ENCODE results near the gene UGT2B7. TPM values are rescaled to one million over a fixed set of nuclear protein-coding genes. Genes with fewer than 3 reads are reported as not detected.
"Not testable (repeated sequence)": the region's sequence is repeated elsewhere in the genome, so short reads cannot be mapped to it uniquely, and the experiment has no call there.

UGT2B7 gene
- total RNA-seq, 1 experiment from 2014 or later, result not detected

DNA sequence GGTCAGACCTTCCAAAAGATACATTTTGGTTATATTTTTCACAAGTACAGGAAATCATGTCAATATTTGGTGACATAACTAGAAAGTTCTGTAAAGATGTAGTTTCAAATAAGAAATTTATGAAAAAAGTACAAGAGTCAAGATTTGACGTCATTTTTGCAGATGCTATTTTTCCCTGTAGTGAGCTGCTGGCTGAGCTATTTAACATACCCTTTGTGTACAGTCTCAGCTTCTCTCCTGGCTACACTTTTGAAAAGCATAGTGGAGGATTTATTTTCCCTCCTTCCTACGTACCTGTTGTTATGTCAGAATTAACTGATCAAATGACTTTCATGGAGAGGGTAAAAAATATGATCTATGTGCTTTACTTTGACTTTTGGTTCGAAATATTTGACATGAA, 536 bp downstream of the UGT2B7 start:
- Mint-ChIP-seq H3K27ac (ENCODE audit: low read depth, unreplicated experiment) (peak overlapping the region; percentile 80), H3K9me3 (ENCODE audit: unreplicated experiment) (no peaks in the 10 kb centered on the region), H3K4me3 (ENCODE audit: unreplicated experiment) (no peak overlapping the region), H3K36me3 (ENCODE audit: insufficient read depth, unreplicated experiment) (peaks cover 6% of the 10 kb centered on the region), H3K27me3 (ENCODE audit: insufficient read depth, unreplicated experiment) (no peaks in the 10 kb centered on the region), H3K4me1 (ENCODE audit: insufficient read depth, unreplicated experiment) (peaks cover 25% of the 10 kb centered on the region)
- ChIA-PET POLR2A (interaction anchor here (1.8 kb wide), 1 partner anchor 41 kb away, joined by 4 read pairs; no protein-coding TSS in a partner anchor), CTCF (interaction anchor here (0.6 kb wide), 1 partner anchor 39 kb away, joined by 3 read pairs; no protein-coding TSS in a partner anchor)
- no TSS peak for BruUV-seq (replicated peaks)
- TF ChIP-seq, protein P1, sequence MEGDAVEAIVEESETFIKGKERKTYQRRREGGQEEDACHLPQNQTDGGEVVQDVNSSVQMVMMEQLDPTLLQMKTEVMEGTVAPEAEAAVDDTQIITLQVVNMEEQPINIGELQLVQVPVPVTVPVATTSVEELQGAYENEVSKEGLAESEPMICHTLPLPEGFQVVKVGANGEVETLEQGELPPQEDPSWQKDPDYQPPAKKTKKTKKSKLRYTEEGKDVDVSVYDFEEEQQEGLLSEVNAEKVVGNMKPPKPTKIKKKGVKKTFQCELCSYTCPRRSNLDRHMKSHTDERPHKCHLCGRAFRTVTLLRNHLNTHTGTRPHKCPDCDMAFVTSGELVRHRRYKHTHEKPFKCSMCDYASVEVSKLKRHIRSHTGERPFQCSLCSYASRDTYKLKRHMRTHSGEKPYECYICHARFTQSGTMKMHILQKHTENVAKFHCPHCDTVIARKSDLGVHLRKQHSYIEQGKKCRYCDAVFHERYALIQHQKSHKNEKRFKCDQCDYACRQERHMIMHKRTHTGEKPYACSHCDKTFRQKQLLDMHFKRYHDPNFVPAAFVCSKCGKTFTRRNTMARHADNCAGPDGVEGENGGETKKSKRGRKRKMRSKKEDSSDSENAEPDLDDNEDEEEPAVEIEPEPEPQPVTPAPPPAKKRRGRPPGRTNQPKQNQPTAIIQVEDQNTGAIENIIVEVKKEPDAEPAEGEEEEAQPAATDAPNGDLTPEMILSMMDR (IDR thresholded peaks at IDR 0.05; ENCODE audit: unreplicated experiment), result no peak
- DNase-seq (ENCODE audit: unreplicated experiment), result no peak
- intact Hi-C loops (cut with micrococcal nuclease), result no loop called here

DNA sequence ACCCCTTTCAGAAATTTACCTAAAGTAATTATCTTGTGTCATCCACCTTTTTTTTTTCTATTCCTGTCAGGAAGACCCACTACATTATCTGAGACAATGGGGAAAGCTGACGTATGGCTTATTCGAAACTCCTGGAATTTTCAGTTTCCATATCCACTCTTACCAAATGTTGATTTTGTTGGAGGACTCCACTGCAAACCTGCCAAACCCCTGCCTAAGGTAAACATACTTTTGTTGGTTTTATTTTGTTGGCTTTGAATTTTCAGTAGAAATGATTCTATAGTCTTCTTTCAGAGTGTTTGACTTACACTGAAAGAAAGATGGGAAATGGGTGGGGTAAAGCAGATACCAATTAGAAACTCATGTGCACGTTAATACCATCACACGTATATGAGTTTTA, 2.2 kb downstream of the UGT2B7 start:
- intact Hi-C loops (cut with micrococcal nuclease), result no loop called here
- BruUV-seq (replicated peaks), result no TSS peak
- H3K4me3 Mint-ChIP-seq (ENCODE audit: unreplicated experiment), result no peak overlapping the region
- TF ChIP-seq, protein P1 (IDR thresholded peaks at IDR 0.05; ENCODE audit: unreplicated experiment), result no peak
- peaks cover 25% of the 10 kb centered on the region for H3K4me1 Mint-ChIP-seq (ENCODE audit: insufficient read depth, unreplicated experiment)
- POLR2A ChIA-PET, result interaction anchor here (1.8 kb wide), 1 partner anchor 43 kb away, joined by 4 read pairs; no protein-coding TSS in a partner anchor
- H3K36me3 Mint-ChIP-seq (ENCODE audit: insufficient read depth, unreplicated experiment), result peaks cover 6% of the 10 kb centered on the region
- peak overlapping the region; percentile 28 for H3K27ac Mint-ChIP-seq (ENCODE audit: low read depth, unreplicated experiment)
- H3K9me3 Mint-ChIP-seq (ENCODE audit: unreplicated experiment), result no peaks in the 10 kb centered on the region
- DNase-seq (ENCODE audit: unreplicated experiment), result peak; percentile 46
- CTCF ChIA-PET, result interaction anchor here (0.6 to 0.7 kb wide), 2 partner anchors 61 to 388 kb away, joined by 3 to 5 read pairs; no protein-coding TSS in a partner anchor
- no peaks in the 10 kb centered on the region for H3K27me3 Mint-ChIP-seq (ENCODE audit: insufficient read depth, unreplicated experiment)

DNA sequence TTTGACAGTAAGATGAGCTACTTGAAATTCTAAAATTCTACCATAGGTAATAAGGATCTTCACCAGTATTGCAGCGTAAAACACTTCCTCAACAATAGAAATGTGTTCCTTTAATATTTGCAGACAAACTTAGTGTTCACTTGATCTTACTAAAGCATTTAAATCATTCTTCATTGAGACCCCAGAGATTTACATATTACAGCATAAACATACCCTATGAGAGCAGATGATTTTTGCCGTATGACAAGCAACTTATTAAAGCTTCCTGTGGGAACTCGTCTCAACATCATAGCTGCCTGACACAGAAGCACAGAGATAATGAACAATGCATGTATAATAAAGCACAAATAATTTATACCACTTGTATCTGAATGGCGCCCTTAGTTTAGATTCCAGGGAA, 3.6 kb downstream of the UGT2B7 start:
- Mint-ChIP-seq H3K36me3 (ENCODE audit: insufficient read depth, unreplicated experiment) (peaks cover 6% of the 10 kb centered on the region), H3K27ac (ENCODE audit: low read depth, unreplicated experiment) (no peak overlapping the region), H3K4me1 (ENCODE audit: insufficient read depth, unreplicated experiment) (peaks cover 26% of the 10 kb centered on the region), H3K9me3 (ENCODE audit: unreplicated experiment) (no peaks in the 10 kb centered on the region), H3K4me3 (ENCODE audit: unreplicated experiment) (no peak overlapping the region), H3K27me3 (ENCODE audit: insufficient read depth, unreplicated experiment) (no peaks in the 10 kb centered on the region)
- no TSS peak for BruUV-seq (replicated peaks)
- TF ChIP-seq, protein P1 (IDR thresholded peaks at IDR 0.05; ENCODE audit: unreplicated experiment), result no peak
- intact Hi-C loops (cut with micrococcal nuclease), result no loop called here
- POLR2A ChIA-PET, result no interaction called here
- CTCF ChIA-PET, result no interaction called here
- no peak for DNase-seq (ENCODE audit: unreplicated experiment)

DNA sequence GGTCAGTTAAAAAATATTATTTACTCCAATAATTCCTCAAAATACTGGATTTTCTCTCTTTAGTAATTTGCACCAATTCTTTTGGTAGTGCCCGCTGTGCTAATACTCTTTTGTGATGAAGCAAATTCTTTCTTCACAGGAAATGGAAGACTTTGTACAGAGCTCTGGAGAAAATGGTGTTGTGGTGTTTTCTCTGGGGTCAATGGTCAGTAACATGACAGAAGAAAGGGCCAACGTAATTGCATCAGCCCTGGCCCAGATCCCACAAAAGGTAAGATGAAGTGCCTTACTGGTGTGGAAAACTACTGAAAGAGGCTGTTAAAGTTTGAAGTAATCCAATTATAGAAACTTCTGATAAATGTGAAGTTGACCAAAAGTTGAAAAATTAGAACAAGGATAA, 6.4 kb downstream of the UGT2B7 start:
- H3K4me1 Mint-ChIP-seq (ENCODE audit: insufficient read depth, unreplicated experiment), result peaks cover 12% of the 10 kb centered on the region
- intact Hi-C loops (cut with micrococcal nuclease); H3K36me3 Mint-ChIP-seq (ENCODE audit: insufficient read depth, unreplicated experiment); POLR2A ChIA-PET; BruUV-seq (replicated peaks); H3K4me3 Mint-ChIP-seq (ENCODE audit: unreplicated experiment); H3K9me3 Mint-ChIP-seq (ENCODE audit: unreplicated experiment); H3K27me3 Mint-ChIP-seq (ENCODE audit: insufficient read depth, unreplicated experiment); H3K27ac Mint-ChIP-seq (ENCODE audit: low read depth, unreplicated experiment); DNase-seq (ENCODE audit: unreplicated experiment); CTCF ChIA-PET: not testable (repeated sequence)
